ENCODE data around the gene ATG12.
"Not testable (repeated sequence)": the region's sequence is repeated elsewhere in the genome, so short reads cannot be mapped to it uniquely, and the experiment has no call there.

ATG12 gene

GRCh38 chr5:115809946-115810345 is 31.4 kb downstream of the ATG12 start:
- DNase-seq (ENCODE audit: low read depth in 1 of 2, low spot score in 1 of 2) = no peak

GRCh38 chr5:115808066-115808465 is 33.3 kb downstream of the ATG12 start:
- DNase-seq (ENCODE audit: low read depth in 1 of 2, low spot score in 1 of 2) = not testable (repeated sequence)

- DNase-seq (ENCODE audit: low read depth in 1 of 2, low spot score in 1 of 2) = no peak
These were observed 33.7 kb downstream of the ATG12 start for GRCh38 chr5:115807654-115808052.

GRCh38 chr5:115806986-115807653 is 34.2 kb downstream of the ATG12 start:
- DNase-seq (ENCODE audit: low read depth in 1 of 2, low spot score in 1 of 2) = no peak

- no peak for DNase-seq (ENCODE audit: low read depth in 1 of 2, low spot score in 1 of 2)
These were observed 39.4 kb downstream of the ATG12 start for GRCh38 chr5:115801984-115802383.

GRCh38 chr5:115801152-115801551 is 40.2 kb downstream of the ATG12 start:
- DNase-seq (ENCODE audit: low read depth in 1 of 2, low spot score in 1 of 2) = no peak

- DNase-seq (ENCODE audit: low read depth in 1 of 2, low spot score in 1 of 2) = no peak
These were observed 41.3 kb downstream of the ATG12 start for GRCh38 chr5:115800108-115800507.

- DNase-seq (ENCODE audit: low read depth in 1 of 2, low spot score in 1 of 2) = no peak
These were observed 43.1 kb downstream of the ATG12 start for GRCh38 chr5:115798252-115798651.

- no peak for DNase-seq (ENCODE audit: low read depth in 1 of 2, low spot score in 1 of 2)
These were observed 44.7 kb downstream of the ATG12 start for GRCh38 chr5:115796656-115797055.

GRCh38 chr5:115795700-115796099 is 45.7 kb downstream of the ATG12 start:
- no peak for DNase-seq (ENCODE audit: low read depth in 1 of 2, low spot score in 1 of 2)

- DNase-seq (ENCODE audit: low read depth in 1 of 2, low spot score in 1 of 2) = no peak
These were observed 52.9 kb downstream of the ATG12 start for GRCh38 chr5:115788440-115788839.

GRCh38 chr5:115787426-115787825 is 53.9 kb downstream of the ATG12 start:
- DNase-seq (ENCODE audit: low read depth in 1 of 2, low spot score in 1 of 2) = no peak

- DNase-seq (ENCODE audit: low read depth in 1 of 2, low spot score in 1 of 2) = no peak
These were observed 55.8 kb downstream of the ATG12 start for GRCh38 chr5:115785381-115786065.

- DNase-seq (ENCODE audit: low read depth in 1 of 2, low spot score in 1 of 2) = no peak
These were observed 62.9 kb downstream of the ATG12 start for GRCh38 chr5:115778417-115778816.
